DMS153 treated with DMSO at 0.1 percent for 48 hours (cell line): ENCODE measurements around the gene POMZP3.
A peak's percentile ranks its signal among the peaks of the same experiment; 100 is the strongest.
"Not testable (repeated sequence)": the region's sequence is repeated elsewhere in the genome, so short reads cannot be mapped to it uniquely, and the experiment has no call there.

Source experiments
- DNase-seq: peaks from one replicate; lab custom pipeline; 2025; ENCODE audit not compliant: unreplicated experiment; lab: John Stamatoyannopoulos, UW

POMZP3 gene

DNA sequence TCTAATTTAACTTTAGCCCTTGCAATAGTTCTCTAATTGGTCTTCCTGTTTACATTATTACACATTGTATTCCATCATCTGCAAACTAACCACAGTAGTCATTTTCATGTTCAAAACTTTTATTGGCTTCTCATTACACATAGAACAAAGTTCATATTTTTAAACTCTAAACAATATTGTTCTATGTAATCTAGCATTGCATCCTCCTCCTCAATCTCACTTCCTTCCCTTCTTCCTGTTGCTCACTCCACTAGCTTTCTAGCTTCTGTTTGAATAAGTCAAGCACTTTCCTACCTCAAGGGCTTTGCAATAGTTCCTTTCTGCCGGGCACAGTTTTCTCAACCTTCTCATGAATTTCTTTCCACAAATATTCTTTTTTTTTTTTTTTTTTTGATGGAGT lies 38.5 kb downstream of the POMZP3 start:
- not testable (repeated sequence) for DNase-seq

DNA sequence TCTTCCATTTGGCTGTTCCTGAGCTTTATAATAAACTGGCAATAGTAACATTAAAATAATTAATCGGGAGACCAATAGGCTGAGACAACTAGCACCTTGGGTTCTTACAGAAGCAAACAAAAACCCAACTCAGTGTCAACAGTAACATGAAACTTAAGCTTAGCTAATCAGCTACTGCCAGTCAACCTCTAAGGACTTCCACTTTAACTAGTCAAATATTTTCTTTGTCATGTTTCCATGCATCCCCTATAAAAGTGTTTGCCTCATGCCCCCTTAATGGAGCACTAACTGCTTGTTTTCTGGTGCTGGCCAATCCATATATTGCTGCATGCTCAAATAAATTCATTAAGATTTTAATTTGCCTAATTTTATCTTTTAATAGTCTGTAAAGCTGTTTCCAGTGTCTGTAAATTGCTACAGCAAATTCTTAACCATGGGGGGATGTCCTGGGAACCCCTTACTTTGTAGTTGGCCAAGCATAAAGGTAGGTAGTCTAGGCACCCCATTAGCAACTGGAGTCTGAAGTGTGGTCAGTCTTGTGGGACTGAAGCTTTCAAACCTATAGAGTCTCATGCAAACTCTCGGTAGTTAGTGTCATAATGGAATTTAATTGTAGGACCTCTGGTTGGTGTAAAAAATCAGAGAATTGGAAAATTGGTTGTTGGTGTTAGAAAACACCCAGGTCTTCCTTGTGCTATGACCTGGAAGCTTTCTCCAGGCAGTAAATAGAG lies 40.3 kb downstream of the POMZP3 start:
- peak; percentile 41 for DNase-seq

GRCh38 chr7:76583636-76584281 lies 43.3 kb downstream of the POMZP3 start:
- DNase-seq = not testable (repeated sequence)

GRCh38 chr7:76582848-76583631 lies 44.0 kb downstream of the POMZP3 start:
- DNase-seq = peak; percentile 7

DNA sequence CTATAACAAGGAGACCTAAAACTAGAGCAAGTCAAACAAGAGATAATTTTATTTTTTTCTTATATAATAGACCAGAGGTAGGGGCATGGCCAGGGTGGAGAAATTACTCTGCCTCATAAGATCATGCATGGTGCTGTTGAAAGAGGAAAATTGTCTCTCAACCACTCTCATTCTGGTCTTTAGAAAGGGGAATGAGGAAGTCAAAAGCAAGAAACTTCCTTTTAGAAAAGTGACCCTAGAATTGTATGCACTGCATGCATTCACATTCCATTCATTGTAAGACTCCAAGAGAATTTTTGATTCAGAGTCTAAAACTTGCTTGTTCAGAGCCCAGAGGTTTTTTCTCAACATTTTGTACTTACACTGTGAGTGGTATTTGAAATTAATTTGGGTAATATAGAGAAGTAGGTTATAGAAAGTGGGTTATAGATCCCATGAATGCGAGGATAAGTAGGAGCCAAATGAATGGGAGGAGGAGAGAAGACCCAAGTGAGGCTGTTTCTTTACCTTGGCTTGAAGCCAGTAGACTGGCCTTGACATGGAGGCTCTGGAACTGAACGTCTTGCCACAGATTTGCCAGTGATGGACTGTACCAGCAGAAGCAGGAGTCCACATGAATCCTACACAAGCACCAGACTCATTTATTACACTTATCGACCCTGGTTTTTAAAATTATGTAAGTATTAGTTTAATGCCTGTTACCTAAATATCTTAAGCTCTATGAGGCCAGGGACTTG lies 51.0 kb downstream of the POMZP3 start:
- DNase-seq = not testable (repeated sequence)

GRCh38 chr7:76575431-76575830 lies 51.6 kb downstream of the POMZP3 start:
- not testable (repeated sequence) for DNase-seq

GRCh38 chr7:76572296-76572695 lies 54.8 kb downstream of the POMZP3 start:
- not testable (repeated sequence) for DNase-seq

- not testable (repeated sequence) for DNase-seq
These were observed 56.7 kb downstream of the POMZP3 start for GRCh38 chr7:76570324-76570775.

- DNase-seq = not testable (repeated sequence)
These were observed 58.3 kb downstream of the POMZP3 start for GRCh38 chr7:76568742-76569141.

- DNase-seq = not testable (repeated sequence)
These were observed 59.3 kb downstream of the POMZP3 start for GRCh38 chr7:76567753-76568152.

GRCh38 chr7:76567311-76567710 lies 59.8 kb downstream of the POMZP3 start:
- DNase-seq = not testable (repeated sequence)

- not testable (repeated sequence) for DNase-seq
These were observed 62.1 kb downstream of the POMZP3 start for GRCh38 chr7:76565001-76565400.

- DNase-seq = not testable (repeated sequence)
These were observed 65.7 kb downstream of the POMZP3 start for GRCh38 chr7:76561342-76561741.

GRCh38 chr7:76560157-76560556 lies 66.9 kb downstream of the POMZP3 start:
- not testable (repeated sequence) for DNase-seq
